Hepatocyte (in vitro differentiated cells): ENCODE data around the gene LAMA3.

Source experiments
- EZH2 ChIP-seq: fragments of 200-600 bp; sonication (generic); IDR thresholded peaks from 2 replicates; pipeline ENCODE4 v1.6.1; 2016; ENCODE audit warnings: antibody characterized with exemption, mild to moderate bottlenecking, borderline replicate concordance
- EZH2phosphoT487 ChIP-seq: fragments of 200-600 bp; sonication (generic); IDR thresholded peaks from one replicate; pipeline ENCODE4 v1.6.1; 2018; ENCODE audit warnings: antibody characterized with exemption, mild to moderate bottlenecking, low read depth, moderate library complexity; ENCODE audit not compliant: unreplicated experiment, severe bottlenecking
- TF ChIP-seq, protein P1 (sequence below): fragments of 200-600 bp; sonication (generic); IDR thresholded peaks from 2 replicates; pipeline ENCODE4 v1.5.1; 2016; ENCODE audit warnings: antibody characterized with exemption, mild to moderate bottlenecking; ENCODE audit not compliant: poor library complexity

GRCh38 chr18:23710068-23710527 is 20.8 kb downstream of the LAMA3 start:
- TF ChIP-seq, protein P1, sequence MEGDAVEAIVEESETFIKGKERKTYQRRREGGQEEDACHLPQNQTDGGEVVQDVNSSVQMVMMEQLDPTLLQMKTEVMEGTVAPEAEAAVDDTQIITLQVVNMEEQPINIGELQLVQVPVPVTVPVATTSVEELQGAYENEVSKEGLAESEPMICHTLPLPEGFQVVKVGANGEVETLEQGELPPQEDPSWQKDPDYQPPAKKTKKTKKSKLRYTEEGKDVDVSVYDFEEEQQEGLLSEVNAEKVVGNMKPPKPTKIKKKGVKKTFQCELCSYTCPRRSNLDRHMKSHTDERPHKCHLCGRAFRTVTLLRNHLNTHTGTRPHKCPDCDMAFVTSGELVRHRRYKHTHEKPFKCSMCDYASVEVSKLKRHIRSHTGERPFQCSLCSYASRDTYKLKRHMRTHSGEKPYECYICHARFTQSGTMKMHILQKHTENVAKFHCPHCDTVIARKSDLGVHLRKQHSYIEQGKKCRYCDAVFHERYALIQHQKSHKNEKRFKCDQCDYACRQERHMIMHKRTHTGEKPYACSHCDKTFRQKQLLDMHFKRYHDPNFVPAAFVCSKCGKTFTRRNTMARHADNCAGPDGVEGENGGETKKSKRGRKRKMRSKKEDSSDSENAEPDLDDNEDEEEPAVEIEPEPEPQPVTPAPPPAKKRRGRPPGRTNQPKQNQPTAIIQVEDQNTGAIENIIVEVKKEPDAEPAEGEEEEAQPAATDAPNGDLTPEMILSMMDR: no peak
- no peak for TF ChIP-seq EZH2
- TF ChIP-seq EZH2phosphoT487: no peak
